HG02970 (cell line): ENCODE data around the gene HOXB2.

Experiments
- ATAC-seq: cut with Tn5 transposase; IDR thresholded peaks from one replicate; pipeline ENCODE4 v1.9.1; 2021; ENCODE audit warnings: mild to moderate bottlenecking, moderate library complexity, moderate number of reproducible peaks; ENCODE audit not compliant: unreplicated experiment, low FRiP score

Gene HOXB2

GRCh38 chr17:48499735-48500434 lies 45.0 kb downstream of the HOXB2 start:
- ATAC-seq: no peak

GRCh38 chr17:48499248-48499647 lies 45.7 kb downstream of the HOXB2 start:
- ATAC-seq: no peak

- no peak for ATAC-seq
These were observed 46.6 kb downstream of the HOXB2 start for GRCh38 chr17:48498164-48498850.

GRCh38 chr17:48497103-48497502 lies 47.8 kb downstream of the HOXB2 start:
- no peak for ATAC-seq

GRCh38 chr17:48494335-48494734 lies 50.6 kb downstream of the HOXB2 start:
- ATAC-seq: no peak
